Central memory CD8-positive, alpha-beta T cell (primary cell): Measurements from ENCODE around the gene SYNPR.

Experiments used
- ATAC-seq: fragments of 150-1000 bp; cut with Tn5 transposase; replicated peaks from 2 replicates; pipeline ENCODE4 v1.10.0; 2022; ENCODE audit warnings: mild to moderate bottlenecking, moderate FRiP score, moderate number of reproducible peaks; ENCODE audit not compliant: poor library complexity, severe bottlenecking; ENCODE audit errors: extremely low read depth
- DNase-seq, 2 donors: peaks; one replicate each; pipeline ENCODE4 v3.0.0; 2021; ENCODE audit warnings: low spot score in 2 of 2
- H3K27ac Mint-ChIP-seq: one replicate; pipeline ENCODE4 v1.8.0; 2022; ENCODE audit warnings: low read depth, mild to moderate bottlenecking, moderate library complexity, mixed read lengths
- H3K27me3 Mint-ChIP-seq: one replicate; pipeline ENCODE4 v1.8.0; 2022; ENCODE audit warnings: mixed read lengths
- H3K36me3 Mint-ChIP-seq: one replicate; pipeline ENCODE4 v1.8.0; 2022; ENCODE audit warnings: mild to moderate bottlenecking, moderate library complexity, mixed read lengths; ENCODE audit not compliant: insufficient read depth
- H3K4me1 Mint-ChIP-seq: one replicate; pipeline ENCODE4 v1.8.0; 2022; ENCODE audit warnings: mixed read lengths
- H3K4me3 Mint-ChIP-seq: one replicate; pipeline ENCODE4 v1.8.0; 2022; ENCODE audit warnings: mild to moderate bottlenecking, moderate library complexity, mixed read lengths
- H3K9me3 Mint-ChIP-seq: one replicate; pipeline ENCODE4 v1.8.0; 2022; ENCODE audit warnings: mixed read lengths

SYNPR gene

GRCh38 chr3:63413523-63413922, 135.4 kb downstream of the SYNPR start:
- no peak overlapping the region for H3K27ac Mint-ChIP-seq
- no peak for ATAC-seq

GRCh38 chr3:63414607-63415006, 136.5 kb downstream of the SYNPR start:
- Mint-ChIP-seq H3K27ac (no peak overlapping the region), H3K4me1 (no peaks in the 10 kb centered on the region), H3K36me3 (no peaks in the 10 kb centered on the region), H3K9me3 (no peaks in the 10 kb centered on the region), H3K4me3 (no peak overlapping the region), H3K27me3 (no peaks in the 10 kb centered on the region)
- ATAC-seq, result no peak
- no peak for DNase-seq

More at GRCh38 chr3:63413523-63413922, 135.4 kb downstream of the SYNPR start:
- no peaks in the 10 kb centered on the region for H3K36me3 Mint-ChIP-seq
- H3K27me3 Mint-ChIP-seq, result no peaks in the 10 kb centered on the region
- no peak for DNase-seq
- H3K4me3 Mint-ChIP-seq, result no peak overlapping the region
- H3K4me1 Mint-ChIP-seq, result no peaks in the 10 kb centered on the region
- H3K9me3 Mint-ChIP-seq, result peaks cover 6% of the 10 kb centered on the region

- Mint-ChIP-seq H3K9me3 (peaks cover 9% of the 10 kb centered on the region), H3K4me3 (no peak overlapping the region), H3K27me3 (no peaks in the 10 kb centered on the region), H3K27ac (no peak overlapping the region), H3K36me3 (no peaks in the 10 kb centered on the region), H3K4me1 (no peaks in the 10 kb centered on the region)
- ATAC-seq, result no peak
- no peak for DNase-seq
These were observed 151.8 kb downstream of the SYNPR start for GRCh38 chr3:63429905-63430304.

DNA sequence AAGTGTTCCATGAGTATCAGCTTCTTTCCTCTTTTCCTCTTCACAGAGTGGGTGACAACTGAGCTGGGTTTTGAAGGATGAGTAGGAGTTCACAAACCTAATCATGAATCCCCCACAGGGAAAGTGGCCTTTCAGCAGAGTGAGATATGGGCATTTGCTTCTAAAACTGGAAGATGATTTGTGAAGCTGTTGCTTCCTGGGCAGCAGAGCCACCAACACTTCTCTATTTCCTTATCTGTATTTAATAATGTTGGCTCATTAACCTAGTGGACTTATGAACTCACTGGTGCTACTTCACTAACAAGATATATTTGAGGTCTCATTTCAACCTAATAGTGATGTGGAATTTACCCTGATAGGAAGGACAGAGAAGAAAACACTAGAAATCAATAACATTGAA, 152.8 kb downstream of the SYNPR start:
- Mint-ChIP-seq H3K27me3 (no peaks in the 10 kb centered on the region), H3K36me3 (no peaks in the 10 kb centered on the region), H3K27ac (no peak overlapping the region), H3K4me1 (no peaks in the 10 kb centered on the region), H3K9me3 (peaks cover 9% of the 10 kb centered on the region), H3K4me3 (no peak overlapping the region)
- no peak for ATAC-seq
- no peak for DNase-seq

DNA sequence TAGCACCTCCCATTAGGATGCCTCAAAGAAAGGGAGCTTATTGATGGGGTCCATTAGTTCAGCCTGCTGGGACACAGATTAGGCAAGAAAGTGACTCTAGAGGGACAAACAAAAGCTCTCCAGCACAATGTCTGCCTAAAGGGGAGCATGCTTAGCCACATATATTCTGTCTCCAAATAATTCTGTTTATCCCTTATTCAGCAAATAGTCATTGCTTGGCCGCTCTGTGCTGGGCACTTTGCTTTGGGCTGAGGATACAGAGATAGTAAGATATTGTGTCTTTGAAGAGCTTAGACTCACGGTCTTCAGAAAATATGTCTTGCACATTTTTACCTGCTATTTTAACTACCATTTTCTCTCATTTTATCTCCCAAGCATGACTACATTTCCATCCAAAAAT, 159.8 kb downstream of the SYNPR start:
- Mint-ChIP-seq H3K27ac (no peak overlapping the region), H3K27me3 (no peaks in the 10 kb centered on the region), H3K9me3 (no peaks in the 10 kb centered on the region), H3K4me1 (no peaks in the 10 kb centered on the region), H3K36me3 (no peaks in the 10 kb centered on the region), H3K4me3 (no peak overlapping the region)
- ATAC-seq (no peak), DNase-seq (no peak)

GRCh38 chr3:63438826-63439371, 160.8 kb downstream of the SYNPR start:
- Mint-ChIP-seq H3K4me1 (no peaks in the 10 kb centered on the region), H3K27ac (no peak overlapping the region), H3K36me3 (no peaks in the 10 kb centered on the region), H3K27me3 (no peaks in the 10 kb centered on the region), H3K9me3 (no peaks in the 10 kb centered on the region), H3K4me3 (no peak overlapping the region)
- DNase-seq (no peak), ATAC-seq (no peak)

- Mint-ChIP-seq H3K27ac (no peak overlapping the region), H3K9me3 (no peaks in the 10 kb centered on the region), H3K4me1 (no peaks in the 10 kb centered on the region), H3K4me3 (no peak overlapping the region), H3K27me3 (no peaks in the 10 kb centered on the region), H3K36me3 (no peaks in the 10 kb centered on the region)
- DNase-seq (no peak), ATAC-seq (no peak)
These were observed 163.2 kb downstream of the SYNPR start for GRCh38 chr3:63441262-63441661.

DNA sequence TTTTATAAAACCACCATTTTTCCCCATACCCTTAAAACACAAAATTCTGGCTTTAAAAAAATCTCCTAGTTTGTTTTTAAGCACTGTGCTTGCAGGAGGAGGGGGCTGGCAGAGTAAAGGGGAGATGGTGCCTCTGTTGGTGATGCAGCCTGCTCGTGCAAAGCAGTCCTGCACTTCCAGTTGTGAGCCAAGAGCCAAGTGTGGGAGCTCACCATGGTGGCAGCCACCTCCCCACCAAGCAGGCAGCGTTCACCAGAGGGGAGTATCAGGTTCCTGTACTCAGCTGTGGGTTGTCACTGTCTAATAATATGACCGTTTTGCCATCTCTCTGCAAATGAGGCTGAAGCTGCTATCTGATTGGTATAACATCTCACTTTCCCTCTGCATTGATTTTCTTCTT, 164.8 kb downstream of the SYNPR start:
- DNase-seq (no peak), ATAC-seq (no peak)
- no peaks in the 10 kb centered on the region for H3K36me3 Mint-ChIP-seq
- H3K27ac Mint-ChIP-seq, result no peak overlapping the region
- H3K4me1 Mint-ChIP-seq, result no peaks in the 10 kb centered on the region
- H3K4me3 Mint-ChIP-seq, result no peak overlapping the region
- no peaks in the 10 kb centered on the region for H3K9me3 Mint-ChIP-seq
- no peaks in the 10 kb centered on the region for H3K27me3 Mint-ChIP-seq

DNA sequence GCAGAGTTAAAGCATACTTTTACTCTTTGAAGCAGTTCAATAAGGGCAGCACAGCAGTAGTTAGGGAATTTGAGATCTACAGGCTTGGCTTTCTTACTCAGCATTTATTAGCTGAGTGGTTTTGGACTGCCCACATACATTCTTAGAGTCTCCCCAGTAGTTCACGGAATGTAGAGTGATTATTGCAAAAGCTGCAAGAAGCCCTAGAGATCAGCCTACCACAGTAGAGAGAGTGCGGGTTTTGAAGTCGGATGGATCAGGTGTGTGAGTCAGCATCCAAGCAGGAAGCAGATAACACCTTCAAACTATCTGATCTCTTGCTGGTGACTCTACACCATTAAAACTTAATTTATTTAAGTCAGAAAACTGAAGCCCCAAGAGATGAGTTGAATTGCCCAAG, 171.9 kb downstream of the SYNPR start:
- H3K27ac Mint-ChIP-seq, result no peak overlapping the region
- DNase-seq, result no peak

GRCh38 chr3:63450634-63451363, 172.7 kb downstream of the SYNPR start:
- Mint-ChIP-seq H3K27me3 (no peaks in the 10 kb centered on the region), H3K4me1 (no peaks in the 10 kb centered on the region), H3K36me3 (no peaks in the 10 kb centered on the region), H3K9me3 (peaks cover 7% of the 10 kb centered on the region), H3K27ac (no peak overlapping the region), H3K4me3 (no peak overlapping the region)
- ATAC-seq (no peak), DNase-seq (no peak)

More for the DNA sequence above, 171.9 kb downstream of the SYNPR start:
- H3K27me3 Mint-ChIP-seq, result no peaks in the 10 kb centered on the region
- H3K36me3 Mint-ChIP-seq, result no peaks in the 10 kb centered on the region
- ATAC-seq, result no peak
- H3K4me3 Mint-ChIP-seq, result no peak overlapping the region
- peaks cover 7% of the 10 kb centered on the region for H3K9me3 Mint-ChIP-seq
- H3K4me1 Mint-ChIP-seq, result no peaks in the 10 kb centered on the region

DNA sequence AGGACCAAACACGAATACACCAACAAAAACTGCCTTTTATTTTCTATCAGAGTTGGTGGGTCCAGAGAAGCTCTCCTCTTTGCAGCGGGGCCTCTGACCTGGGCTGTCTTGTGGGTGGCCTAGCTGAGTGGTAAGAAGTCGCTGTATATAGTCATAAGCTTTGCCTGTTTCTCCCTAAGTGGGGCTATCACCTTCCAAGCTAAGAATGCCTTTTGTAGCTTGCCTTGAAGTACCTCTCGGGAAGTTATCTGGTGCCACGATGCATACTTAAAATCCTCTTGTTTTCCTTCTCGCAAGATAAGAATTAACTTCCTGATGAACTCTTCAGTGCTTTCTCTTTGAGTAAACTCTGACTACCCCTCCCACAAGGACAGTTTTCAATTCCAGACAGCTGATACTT, 178.8 kb downstream of the SYNPR start:
- Mint-ChIP-seq H3K36me3 (no peaks in the 10 kb centered on the region), H3K4me3 (no peak overlapping the region), H3K27ac (no peak overlapping the region), H3K9me3 (peaks cover 4% of the 10 kb centered on the region), H3K4me1 (no peaks in the 10 kb centered on the region), H3K27me3 (no peaks in the 10 kb centered on the region)
- ATAC-seq (no peak), DNase-seq (no peak)

GRCh38 chr3:63458405-63458804, 180.3 kb downstream of the SYNPR start:
- DNase-seq (no peak), ATAC-seq (no peak)
- Mint-ChIP-seq H3K4me3 (no peak overlapping the region), H3K4me1 (no peaks in the 10 kb centered on the region), H3K27me3 (no peaks in the 10 kb centered on the region), H3K9me3 (no peaks in the 10 kb centered on the region), H3K36me3 (no peaks in the 10 kb centered on the region), H3K27ac (no peak overlapping the region)

DNA sequence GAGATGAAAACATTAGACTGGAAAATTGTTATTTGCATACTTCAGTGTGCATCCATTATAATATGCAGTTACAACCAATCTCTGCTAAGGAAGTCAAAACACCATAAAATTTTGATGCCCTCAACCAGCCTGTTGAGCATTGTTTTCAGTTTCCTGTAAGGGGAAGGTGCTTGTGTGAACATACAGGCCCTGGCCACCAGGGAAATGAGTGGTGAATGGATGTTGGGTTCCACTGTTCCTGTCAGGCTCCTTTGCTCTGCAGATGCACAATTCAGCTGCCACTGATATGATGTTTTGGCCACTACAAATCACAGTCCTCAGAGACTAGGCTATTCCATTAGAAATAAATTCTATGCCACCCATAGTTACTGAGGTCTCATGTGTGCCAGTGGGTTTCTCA, 184.6 kb downstream of the SYNPR start:
- peaks cover 8% of the 10 kb centered on the region for H3K9me3 Mint-ChIP-seq
- no peak for ATAC-seq
- no peaks in the 10 kb centered on the region for H3K27me3 Mint-ChIP-seq
- H3K36me3 Mint-ChIP-seq, result no peaks in the 10 kb centered on the region
- H3K4me1 Mint-ChIP-seq, result no peaks in the 10 kb centered on the region
- H3K4me3 Mint-ChIP-seq, result no peak overlapping the region
- no peak overlapping the region for H3K27ac Mint-ChIP-seq
- DNase-seq, result no peak
